Activated CD4-positive, CD25-positive, alpha-beta regulatory T cell treated with anti-CD3 and anti-CD28 coated beads, Interleukin-2, amount 50 U/mL, for 72 hours (primary cell): ENCODE measurements around the gene TLR5.

Experiments
- DNase-seq: peaks from one replicate; pipeline ENCODE4 v3.0.0; 2021

TLR5 gene

DNA sequence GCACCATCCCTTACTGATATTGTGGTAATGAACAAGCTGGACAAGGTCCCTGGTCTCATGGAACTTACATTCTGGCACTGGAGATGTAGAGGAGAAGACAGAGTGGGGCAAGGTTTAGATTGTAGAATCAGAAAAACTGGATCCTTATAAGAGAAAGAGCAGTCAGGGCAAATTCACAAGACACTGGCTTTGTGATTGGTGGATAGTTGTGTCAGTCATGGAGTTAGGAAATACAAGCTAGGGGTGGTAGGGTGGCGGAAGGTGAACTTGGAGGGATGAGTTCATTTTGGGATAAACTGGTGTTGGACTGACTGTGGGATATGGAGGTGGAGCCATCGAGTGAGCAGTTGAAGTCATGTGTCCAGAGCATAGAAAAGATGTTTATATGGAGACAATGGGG is 3.7 kb upstream of the TLR5 start:
- no peak for DNase-seq

DNA sequence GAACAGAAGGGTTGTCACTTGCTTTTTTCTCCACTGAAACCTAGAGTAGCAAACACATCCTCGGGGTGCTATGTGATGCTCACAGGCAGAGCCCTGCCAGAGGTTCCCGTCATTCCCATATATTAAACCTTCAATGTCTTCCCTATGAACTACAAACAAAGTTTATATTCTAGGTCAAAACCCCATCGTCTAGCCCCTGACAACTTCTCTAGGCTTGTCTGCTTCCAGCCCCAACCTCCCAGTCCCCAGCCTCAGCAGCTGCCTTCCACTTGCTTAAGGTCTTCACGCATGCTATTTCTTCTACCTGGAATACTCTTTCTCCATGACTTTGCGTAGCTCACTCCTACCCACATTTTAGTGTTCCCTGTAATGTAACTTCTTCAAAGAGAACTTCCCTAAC is 1.9 kb upstream of the TLR5 start:
- DNase-seq: no peak

DNA sequence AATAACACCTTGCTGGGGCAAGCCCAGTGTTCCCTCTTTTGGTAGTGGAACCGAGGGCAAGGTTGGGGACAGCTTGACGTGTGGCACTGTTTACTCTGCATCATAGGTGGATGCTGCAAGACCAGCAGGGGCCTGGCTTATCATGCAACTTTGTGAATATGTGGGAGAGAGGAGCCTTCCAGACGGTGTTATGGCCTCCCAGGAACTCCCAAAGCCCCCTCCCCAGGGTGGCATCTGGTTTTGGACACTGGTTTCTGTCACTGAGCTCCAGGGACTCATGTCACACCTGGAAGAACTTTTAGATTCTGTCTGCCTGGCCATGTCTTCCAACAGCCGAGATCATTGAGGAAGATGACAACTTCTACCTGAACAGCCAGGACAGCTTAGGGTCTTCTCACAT is 1.4 kb upstream of the TLR5 start:
- DNase-seq: no peak

DNA sequence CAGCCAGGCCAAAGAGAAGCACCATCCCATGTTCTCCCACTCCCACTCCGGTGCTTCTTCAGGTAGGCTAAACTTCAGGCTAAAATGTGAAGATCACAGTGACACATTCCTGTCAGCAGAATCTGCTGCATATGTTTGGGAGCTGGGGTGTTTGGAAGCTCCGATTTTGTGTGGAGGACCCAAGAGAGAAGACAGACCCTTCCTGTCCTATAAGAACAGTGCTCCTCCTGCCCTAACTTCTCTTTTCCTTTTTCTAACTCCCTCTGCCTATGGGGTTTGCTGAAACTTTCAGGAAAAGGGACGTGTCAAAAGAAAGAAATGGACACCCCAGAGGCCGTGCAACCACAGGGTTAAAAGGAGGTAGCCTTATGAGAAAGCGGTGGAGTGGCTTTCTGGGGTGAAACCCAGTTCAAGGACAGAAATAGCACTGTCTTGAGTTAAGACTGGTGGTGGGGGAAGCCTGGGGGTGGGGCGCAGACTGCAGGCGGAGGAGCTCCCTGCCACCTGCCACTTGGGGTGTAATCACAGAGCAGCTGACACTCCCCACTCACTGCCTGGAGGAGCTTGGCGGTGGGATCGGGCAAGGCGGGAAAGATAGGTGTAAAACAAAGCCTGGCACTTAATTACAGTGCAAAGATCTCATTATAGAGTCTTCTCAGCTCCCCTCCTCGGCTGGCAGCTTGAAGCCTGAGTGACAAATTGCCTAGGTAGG is 645 bp upstream of the TLR5 start:
- peak; percentile 35 for DNase-seq

DNA sequence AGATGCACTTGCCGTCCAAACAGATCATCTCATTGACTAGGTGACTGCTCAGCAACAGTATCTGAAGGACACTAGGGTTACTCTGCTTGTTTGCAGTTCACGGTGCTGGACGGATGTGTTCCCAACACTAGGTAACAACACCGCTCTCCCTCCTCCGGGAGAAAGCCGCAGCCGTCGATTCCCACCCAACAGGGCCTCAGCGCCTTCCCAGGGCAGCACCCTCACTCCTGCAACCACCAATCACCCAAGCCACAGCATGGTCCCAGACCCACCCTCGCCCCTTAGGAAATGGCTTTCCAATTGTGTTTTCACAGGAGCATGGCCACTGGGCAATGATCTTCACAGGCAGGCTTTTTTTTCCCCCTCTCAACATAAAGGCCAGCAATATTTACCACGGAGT is 779 bp downstream of the TLR5 start:
- DNase-seq: no peak

DNA sequence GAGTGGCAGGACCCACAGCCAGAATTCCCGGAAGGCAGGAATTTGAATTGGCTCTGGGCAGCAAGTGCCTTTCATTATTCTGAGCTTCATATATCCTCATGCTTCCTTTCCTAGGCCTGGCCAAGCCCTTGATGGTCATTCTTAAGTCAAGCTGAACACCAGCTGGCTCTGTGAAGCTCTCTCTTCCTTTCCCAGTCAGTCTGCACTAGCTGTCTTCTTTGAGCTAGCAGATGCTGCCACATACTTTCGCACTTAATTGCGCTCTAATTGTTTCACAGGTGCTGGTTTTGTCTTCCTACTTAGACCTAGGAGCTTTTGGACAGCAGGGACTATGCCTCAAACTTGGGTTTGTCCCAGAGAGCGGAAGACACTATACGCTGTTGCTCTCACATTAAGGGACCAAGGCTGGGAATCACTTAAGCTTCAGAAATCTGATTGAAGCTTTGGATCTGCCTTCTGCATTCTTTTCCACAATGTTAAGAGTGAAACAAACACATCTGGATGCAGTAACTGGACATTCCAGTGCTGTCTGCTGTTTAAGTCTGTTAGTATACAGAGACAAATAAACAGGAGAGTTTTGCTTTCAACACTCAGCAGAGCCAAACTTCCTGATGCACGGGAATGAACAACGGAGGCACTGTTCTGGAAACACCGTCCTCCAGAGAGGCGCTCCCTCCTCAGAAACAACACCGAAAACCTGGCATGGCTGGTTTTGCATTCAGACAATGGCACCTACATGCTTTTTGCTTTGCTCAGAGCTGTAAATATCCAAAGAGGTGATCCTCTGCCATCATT is 2.2 kb downstream of the TLR5 start:
- no peak for DNase-seq

DNA sequence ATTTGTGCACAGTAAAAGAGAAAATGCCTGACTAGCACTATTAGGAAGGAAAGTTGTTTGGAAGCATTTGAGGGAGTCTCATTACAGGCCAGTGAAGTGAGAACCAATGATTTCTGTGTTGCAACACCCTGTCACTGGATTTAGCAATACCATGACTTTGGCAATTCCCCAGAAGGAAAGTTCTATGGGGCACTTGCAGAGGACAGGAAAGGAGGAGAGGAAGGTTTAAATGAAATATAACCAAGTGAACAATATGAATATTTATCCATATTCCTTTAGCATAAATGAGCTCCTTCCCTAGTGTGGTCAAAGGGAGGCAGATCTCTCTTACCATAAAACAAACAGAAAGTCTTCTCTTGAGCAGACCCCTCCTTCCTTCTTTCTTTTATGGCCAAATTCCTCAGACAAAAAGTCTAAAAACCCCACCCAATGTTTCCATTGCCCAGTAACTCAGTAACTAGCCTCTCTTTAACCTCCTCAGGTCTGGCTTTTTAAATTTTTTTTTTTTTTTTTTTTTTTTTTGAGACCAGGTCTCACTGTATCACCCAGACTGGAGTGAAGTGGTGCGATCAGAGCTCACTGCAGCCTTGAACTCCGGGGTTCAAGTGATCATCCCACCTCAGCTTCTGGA is 5.5 kb downstream of the TLR5 start:
- no peak for DNase-seq

DNA sequence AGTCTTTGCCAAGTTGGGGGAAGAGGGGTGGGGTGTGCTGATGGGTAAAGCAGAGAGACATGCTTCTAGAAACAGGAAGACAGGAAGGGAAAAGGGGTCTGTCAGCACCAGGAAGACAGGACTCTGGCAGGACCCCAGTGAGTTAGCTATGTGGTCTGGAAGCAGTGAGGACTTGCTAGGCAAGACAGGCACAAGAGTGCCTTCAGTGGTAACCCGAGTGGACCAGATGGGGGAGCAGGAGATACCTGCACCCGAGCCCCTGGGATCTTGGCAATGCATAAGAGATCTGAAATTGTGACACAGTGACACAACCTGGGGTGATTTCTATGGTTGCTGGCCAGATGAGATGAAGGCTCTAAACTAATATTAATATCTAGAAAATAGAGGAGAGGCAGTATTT is 7.0 kb downstream of the TLR5 start:
- DNase-seq: no peak

DNA sequence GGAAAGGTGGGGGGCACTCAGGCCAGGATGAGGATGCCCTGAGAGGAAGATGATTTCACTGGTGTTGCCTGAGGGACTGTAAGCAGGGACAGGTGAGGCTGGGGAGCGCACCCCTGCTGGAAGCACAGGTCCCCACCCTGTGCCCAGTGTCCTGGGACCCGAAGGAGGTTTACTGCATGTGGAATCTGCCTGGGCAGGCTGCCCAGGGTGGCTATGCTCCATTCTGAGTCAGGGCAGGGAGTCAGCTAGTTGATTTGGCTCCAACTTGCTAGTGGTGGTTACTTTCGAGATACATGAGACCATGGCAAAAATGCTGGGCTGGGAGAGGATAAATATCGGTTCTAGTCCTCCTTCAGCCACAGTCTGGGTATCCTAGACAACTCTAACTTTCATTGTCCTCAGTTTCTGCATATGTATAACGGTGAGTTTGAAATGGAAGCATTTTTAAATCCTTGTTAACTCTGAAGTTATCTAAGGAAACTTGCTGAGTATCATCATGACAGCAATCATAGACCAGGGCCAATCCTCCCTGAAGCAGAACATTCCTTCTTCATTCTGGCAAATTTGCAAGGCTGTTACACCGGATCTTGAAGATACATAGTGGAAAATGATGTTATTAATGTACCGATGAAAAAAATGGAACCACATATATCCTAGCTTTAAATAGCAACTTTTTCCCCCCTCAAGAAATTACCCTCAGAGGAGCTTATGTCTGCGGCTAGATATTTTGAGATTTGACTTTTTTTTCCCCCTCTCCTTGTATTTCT is 7.7 kb downstream of the TLR5 start:
- DNase-seq: no peak

DNA sequence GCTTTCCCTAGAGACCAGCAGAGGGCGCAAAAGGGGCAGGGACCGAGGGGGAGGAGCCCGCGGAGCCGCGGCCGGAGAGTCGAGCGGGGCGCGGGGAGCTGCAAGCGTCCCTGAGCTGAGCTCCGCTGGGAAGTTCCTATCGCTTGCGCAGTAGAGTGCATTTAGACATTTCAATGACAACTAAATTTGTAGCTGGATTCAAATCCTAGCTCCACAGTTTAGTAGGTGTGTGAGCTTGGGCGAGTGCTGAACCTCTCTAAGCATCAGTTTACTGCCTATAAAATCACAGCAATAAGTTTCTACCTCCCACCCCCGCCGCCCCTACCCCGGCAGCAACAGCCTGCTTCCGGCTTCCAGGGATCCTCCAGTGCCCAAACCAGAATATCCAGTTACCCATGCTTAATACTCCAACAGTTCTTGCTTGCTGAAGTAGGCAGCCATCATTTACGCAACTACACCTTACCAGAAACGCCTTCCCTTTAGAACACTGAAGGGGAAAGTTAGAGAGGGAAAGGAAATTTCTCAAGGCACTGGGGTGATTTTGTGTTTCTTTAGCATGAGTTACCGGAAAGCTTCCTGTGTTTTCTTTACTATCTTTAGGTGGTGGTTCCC is 9.1 kb downstream of the TLR5 start:
- DNase-seq: peak; percentile 80

DNA sequence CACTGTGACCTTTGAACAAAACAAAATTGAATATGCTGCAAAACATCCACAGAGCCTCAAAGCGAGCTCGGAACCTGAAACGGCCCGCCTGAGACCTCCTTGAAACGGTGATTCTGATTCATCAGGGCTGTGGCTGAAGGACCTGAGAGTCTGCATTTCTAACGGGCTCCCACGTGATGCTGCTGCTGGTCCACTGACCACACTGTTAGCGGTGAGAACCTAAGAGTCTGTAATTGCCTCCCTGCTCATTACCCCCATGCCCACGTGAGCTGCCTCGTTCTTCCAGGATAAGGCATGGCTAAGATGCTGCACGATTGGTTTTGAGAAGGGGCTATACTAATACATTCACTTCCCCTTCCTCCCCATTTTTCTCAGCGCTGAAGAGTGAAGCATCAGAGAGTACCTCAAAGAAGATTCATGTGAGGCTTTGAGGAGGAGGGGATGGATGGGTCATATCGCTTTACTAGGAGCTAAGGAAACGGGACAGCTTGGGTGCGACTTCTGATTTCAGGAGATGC is 9.7 kb downstream of the TLR5 start:
- DNase-seq: no peak

DNA sequence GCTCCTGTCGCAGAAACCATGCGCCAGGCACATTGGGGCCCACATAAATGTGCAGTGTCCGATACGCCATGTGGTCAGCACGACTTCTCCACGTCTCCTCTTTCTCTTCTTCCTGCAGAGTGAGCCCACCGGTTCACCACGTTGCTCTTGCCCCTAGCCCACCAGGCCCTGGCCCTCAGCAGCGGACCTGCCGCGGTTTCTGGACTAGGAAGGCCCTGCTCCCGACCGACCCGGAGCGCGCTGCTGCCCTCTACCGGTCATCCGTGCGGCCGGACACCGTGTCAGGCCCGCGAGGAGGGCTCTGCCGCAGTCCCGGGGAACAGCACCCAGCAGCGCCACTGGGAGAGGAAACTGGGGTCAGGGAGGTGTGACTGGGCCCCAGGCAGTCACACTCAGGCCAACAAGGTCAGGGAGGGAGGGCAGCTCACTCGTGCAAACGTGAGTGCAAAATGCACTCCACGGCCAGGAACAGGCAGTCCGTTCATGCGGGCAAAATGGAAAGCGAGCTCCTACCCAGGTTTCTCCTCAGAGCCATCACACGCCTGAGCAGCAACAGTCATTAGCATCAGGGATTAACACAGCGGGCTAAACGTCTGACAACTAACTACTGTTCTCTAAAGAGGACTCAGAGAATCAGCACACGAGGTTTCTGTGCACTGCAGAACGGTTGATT is 13.7 kb downstream of the TLR5 start:
- peak; percentile 81 for DNase-seq

DNA sequence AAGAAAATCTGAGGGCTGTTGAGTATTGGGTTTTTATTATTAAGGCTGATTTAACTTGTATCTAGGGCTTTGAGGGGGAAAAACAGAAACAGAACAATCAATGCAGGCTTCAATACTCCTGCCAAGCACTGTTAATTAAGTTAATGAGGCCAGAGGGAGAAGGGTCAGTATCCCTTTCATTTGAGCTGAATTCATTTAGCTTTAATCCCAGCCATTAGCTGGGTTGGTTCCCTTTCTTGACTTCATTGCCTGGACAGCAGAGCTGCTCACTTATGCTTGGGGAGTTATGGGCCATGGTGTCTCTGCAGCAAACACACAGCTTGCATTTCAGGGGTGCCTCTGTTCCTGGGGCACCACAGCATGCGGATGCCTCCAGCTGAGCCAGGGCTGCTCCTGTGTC is 16.3 kb downstream of the TLR5 start:
- DNase-seq: no peak

DNA sequence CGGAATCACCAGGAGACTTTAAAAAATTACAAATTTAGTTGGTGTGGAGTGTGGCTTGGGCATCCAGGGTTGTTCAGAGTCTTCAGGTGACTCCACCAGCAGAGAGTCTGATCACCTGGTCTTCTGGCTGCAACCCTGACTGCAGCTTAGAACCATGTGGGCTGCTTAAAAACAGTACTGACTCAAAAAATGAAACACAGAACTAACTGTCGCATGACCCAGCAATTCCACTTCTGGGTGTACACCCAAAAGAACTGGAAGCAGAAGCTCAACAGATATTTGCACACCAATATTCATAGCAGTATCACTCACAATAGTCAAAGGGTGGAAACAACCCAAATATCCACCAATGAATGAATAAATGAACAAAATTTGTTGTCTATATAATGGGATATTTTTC is 17.3 kb downstream of the TLR5 start:
- DNase-seq: no peak

DNA sequence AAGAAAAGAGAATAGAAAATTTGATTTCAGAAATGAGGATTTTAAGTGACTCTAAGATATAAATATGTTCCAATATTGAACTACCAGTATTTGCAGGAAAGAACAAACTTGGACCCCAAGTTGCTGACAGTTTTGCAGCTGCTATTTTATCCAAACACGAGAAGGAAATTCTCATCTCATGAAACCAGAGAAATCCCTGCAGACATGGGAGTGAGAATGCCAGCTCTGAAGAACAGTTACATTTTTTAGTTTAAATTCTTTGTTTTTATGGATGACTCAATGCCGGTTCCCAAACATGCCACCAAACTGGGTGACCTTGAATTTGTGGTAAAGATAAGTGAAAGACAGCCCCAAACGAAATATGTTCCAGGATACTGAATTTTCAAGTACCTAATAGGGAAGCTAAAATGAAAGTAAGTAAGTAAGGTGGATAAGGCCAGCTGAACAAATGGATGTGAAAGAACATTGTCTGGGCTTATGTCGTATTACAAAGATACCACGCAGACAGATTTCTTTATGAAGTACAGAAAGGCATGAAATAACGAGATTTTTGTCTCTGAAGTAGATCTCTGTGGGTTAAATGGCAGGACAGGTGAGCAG is 19.9 kb downstream of the TLR5 start:
- DNase-seq: no peak

DNA sequence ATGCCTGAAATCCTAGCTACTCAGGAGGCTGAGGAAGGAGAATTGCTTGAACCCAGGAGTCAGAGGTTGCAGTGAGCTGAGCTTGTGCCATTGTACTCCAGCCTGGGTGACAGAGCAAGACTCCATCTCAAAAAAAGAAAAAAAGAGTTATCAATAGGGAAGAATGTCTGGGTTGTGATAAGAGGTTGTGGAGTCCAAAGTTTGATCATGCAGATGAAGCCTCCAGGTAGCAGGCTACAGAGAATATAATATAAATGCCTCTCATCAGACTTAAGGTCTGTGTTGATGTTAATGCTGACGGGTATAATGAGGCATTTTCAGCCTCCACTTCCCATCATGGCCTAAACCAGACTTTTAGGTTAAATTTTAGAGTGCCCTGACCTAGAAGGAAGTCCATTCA is 24.6 kb downstream of the TLR5 start:
- DNase-seq: no peak

DNA sequence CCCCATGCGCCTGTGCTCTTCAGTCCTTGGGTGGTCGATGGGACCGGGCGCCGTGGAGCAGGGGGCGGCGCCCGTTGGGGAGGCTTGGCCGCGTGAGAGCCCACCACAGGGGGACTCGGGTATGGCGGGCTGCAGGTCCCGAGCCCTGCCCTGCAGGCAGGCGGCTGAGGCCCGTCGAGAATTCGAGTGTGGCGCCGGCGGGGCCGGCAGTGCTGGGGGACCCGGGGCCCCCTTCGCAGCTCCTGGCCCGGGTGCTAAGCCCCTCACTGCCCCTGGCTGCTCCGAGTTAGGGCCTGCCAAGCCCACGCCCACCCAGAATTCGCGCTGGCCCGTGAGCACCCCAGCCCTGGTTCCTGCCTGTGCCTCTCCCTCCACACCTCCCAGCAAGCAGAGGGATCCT is 26.1 kb downstream of the TLR5 start:
- DNase-seq: no peak

DNA sequence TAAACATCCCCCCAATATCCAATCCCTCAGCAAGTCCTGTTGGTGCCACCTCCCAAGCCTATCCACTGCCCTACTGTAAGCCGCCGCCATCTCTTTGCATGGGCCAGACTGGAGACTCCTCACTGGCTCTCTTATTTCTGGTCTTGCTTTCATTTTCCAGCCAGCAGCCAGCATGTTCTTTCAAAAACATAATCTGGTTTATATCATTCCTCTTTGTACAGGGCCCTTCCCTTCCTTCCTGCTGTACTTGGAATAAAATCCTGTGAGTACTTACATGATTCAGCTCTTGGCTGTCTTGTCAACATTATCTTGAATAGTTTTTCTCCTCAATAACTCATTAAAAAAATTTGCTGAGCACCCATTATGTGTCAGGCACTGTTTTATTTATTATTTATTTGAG is 28.2 kb downstream of the TLR5 start:
- DNase-seq: no peak

DNA sequence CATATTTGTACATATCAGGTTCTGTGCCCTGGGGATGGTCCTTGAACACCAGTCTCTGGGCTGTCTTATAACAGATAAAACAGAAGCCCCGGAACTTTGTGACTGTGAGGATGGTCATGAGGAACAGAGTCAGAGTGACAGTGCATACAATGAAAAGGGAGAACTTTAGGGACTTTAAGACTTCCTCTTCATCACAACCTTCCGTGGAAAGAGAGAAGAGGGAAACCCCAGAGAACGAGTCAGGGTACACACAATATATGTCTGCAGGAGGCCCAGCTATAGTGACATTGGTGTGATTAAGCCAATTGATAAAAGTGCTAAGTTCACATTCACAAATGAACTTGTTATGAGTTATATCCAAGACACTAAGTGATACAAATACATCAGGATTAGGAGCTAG is 32.1 kb downstream of the TLR5 start:
- no peak for DNase-seq

DNA sequence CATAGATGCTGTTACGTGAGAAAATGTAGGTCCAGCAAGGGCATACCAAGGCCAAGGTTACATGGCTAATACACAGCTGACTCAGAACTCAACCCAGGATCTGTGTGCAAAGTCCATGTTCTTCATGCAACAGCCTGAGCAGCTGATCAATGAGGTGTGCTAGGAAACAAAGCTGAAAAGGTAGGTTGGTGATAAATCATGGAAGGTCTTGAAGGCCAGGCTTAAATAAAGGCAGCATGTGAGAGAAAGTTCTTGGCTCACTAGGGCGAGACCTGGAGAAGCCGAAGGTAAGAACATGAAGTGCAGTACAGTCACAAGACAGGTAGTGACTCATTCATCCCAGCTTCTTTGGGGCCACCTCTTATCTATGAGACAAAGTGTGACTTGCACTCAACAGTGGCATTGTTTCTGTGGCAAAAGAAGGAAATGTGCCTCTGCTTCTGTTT is 33.4 kb downstream of the TLR5 start:
- no peak for DNase-seq

DNA sequence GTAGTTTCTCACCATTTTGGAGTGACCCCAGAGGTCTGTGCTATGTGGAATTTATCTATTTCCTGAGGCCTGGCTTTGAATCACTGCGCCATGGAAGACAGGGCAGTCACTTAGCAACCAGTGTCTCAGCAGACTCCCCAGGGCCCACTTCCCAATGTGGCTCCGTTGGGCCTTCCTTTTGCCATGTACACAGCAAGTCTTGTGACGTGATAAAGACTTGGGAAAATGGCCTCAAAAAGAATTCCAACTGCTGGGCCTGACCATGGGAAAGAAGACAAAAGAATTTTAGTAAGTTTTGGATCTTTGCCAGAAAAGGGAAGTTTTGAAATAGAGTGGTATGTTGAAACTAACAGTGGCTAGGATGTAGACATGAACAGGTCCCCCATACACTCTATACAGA is 36.2 kb downstream of the TLR5 start:
- DNase-seq: no peak

DNA sequence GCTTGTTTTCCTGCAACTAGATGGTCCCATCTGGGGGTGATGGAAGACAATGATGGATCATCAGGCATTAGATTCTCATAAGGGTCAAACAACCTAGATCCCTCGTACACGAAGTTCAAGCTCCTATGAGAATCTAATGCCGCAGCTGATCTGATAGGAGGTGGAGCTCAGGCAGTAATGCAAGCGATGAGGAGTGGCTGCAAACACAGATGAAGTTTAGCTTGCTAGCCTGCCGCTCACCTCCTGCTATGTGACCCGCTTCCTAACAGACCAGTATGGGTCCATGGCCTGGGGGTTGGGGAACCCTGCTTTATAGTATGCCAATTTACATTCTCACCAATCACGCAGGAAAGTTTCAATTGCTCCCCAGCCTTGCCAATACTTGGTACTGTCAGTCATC is 37.5 kb downstream of the TLR5 start:
- no peak for DNase-seq
